Coronary artery (tissue), 2 donors: Measurements from ENCODE around the gene MFSD6.

ENCODE experiments used
- DNase-seq: peaks from one replicate; pipeline ENCODE4 v3.0.0-alpha.2; 2017; ENCODE audit warnings: low spot score
- H3K27ac ChIP-seq, 2 donors: fragments of 200-600 bp; sonication (generic); one replicate each; pipeline ENCODE4 v1.5.1; 2016 to 2019
- H3K4me3 ChIP-seq: fragments of 200-600 bp; sonication (generic); 2 replicates; pipeline ENCODE4 v1.5.1; 2016; ENCODE audit warnings: mild to moderate bottlenecking, moderate library complexity
- TF ChIP-seq, protein P1 (sequence below): fragments of 200-600 bp; sonication (generic); IDR thresholded peaks from one replicate; pipeline ENCODE4 v1.5.1; 2019; ENCODE audit warnings: antibody characterized with exemption

The MFSD6 gene

DNA sequence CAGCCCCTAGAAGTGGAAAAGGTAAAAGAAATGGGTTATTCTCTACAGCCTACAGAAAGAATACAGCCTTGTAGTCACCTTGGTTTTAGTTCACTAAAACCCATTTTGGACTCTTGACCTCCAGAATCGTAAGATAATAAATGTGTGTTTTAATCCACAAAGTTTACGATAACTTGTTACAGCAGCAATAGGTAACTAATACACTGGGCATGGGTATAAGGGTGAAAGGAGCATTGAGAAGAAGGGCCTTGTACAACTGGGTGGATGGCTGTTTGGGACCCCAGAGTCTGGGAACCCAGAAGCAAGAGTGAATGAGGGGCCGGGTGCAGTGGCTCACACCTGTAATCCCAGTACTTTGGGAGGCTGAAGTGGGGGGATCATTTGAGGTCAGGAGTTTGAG, 2.2 kb upstream of the MFSD6 start:
- Histone ChIP-seq H3K4me3 (no peak overlapping the region), H3K27ac (no peak overlapping the region)
- DNase-seq = no peak
- TF ChIP-seq, protein P1, sequence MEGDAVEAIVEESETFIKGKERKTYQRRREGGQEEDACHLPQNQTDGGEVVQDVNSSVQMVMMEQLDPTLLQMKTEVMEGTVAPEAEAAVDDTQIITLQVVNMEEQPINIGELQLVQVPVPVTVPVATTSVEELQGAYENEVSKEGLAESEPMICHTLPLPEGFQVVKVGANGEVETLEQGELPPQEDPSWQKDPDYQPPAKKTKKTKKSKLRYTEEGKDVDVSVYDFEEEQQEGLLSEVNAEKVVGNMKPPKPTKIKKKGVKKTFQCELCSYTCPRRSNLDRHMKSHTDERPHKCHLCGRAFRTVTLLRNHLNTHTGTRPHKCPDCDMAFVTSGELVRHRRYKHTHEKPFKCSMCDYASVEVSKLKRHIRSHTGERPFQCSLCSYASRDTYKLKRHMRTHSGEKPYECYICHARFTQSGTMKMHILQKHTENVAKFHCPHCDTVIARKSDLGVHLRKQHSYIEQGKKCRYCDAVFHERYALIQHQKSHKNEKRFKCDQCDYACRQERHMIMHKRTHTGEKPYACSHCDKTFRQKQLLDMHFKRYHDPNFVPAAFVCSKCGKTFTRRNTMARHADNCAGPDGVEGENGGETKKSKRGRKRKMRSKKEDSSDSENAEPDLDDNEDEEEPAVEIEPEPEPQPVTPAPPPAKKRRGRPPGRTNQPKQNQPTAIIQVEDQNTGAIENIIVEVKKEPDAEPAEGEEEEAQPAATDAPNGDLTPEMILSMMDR = no peak

DNA sequence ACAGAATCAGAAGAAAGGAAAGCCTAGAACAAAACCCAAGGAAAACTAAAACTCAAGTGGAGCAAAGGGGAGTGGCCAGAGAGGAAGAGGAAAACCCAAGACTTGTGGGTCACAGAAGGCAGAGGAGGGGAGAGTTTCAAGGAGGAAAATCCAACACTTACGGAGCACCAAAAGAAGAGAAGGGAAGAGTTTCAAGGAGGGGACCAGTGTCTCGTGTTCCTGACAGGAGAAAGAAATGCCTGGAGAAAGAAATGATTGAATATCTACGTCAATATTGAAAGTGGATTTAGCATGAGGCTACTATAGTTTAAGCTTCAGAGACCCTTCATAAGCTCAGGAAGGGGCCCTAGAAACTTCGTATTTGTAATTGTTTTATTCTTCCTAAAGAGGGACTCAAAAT, 1.4 kb upstream of the MFSD6 start:
- DNase-seq = no peak
- Histone ChIP-seq H3K27ac (no peak overlapping the region), H3K4me3 (no peak overlapping the region)

DNA sequence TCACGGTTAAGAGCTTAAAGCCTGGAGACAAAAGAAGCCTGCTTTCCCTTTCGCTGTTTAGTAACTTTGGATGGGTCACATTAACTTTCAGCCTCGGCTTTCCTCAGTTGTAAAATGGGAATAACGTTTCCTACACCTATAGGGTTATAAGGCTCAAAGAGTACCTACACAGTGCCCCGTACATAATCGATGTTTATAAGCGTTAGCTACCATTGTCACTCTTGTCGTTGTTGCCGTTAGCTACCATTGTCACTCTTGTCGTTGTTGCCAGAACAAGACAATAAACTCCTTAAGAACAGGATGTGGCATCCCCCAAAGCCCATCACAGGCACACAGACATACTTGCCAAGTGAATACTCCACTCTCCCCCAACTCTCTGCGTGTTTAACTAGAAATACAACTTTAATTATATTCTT, 901 bp upstream of the MFSD6 start:
- no peak for DNase-seq
- TF ChIP-seq, protein P1 = no peak
- Histone ChIP-seq H3K4me3 (peak overlapping the region; percentile 78), H3K27ac (peak overlapping the region in 1 of 2 donors; percentile 66)

More for the DNA sequence above, 1.4 kb upstream of the MFSD6 start:
- TF ChIP-seq, protein P1 = no peak

DNA sequence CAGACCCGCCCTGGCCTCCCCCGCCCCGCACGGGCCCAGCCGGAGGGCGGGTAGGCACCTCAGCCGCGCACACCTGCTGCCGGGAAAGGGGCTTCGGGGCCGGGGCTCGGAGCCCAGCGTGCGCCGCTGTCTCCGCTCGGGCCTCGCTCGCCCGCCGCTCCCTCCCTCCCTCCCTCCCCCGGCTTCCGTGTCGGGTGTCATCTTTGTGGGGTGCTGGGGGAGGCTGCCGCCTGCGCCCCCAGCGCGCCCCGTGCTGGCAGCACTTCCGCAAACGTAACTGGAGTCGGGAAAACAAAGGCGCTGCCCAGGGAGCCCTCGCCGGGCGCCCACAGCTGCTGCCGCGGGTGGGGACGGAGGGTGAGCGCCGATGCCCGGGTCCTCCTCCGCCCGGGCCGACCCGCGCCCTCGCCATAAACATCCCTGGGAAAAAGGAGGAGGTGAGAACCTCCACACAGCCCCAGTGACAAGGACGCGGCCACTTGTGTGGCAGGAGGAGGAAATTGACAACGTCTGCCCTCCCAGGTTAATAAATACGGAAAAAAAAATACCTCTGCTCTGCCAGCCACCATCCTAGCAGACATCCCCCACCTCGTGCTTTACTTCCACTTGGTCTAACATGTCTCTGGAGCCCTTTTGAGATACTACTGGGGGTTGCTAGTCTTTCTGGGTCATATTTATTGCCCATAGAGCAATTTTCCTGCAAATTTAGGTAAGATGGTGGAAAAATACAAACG, 550 bp downstream of the MFSD6 start:
- DNase-seq = no peak
- TF ChIP-seq, protein P1 = no peak
- Histone ChIP-seq H3K4me3 (peak overlapping the region; percentile 78), H3K27ac (peak overlapping the region; percentile 47 to 66)

DNA sequence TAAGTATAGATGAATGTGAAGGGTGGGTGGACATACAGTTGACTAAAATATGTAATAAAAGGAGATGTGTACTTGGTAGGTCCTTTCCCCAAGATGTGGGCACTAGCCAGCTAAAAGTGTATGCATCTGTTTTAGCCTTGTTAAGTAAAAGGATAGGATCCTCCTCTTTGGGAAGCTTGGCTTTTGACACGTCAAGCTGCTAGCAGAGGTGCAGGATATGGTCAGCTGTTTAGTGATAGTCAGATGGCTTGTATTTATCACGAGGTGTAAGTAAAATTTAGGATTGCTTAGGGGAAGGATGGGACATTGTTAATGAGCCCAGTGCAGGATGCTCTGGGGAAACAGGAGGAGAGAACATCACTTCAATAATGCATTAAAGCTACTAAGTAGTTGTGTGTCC, 1.5 kb downstream of the MFSD6 start:
- no peak overlapping the region for H3K27ac ChIP-seq
- TF ChIP-seq, protein P1 = no peak

GRCh38 chr2:190410166-190410565, 2.0 kb downstream of the MFSD6 start:
- DNase-seq = no peak
- Histone ChIP-seq H3K4me3 (no peak overlapping the region), H3K27ac (no peak overlapping the region)
- TF ChIP-seq, protein P1 = no peak

More for the DNA sequence above, 1.5 kb downstream of the MFSD6 start:
- DNase-seq = no peak
- H3K4me3 ChIP-seq = peak overlapping the region; percentile 78

- DNase-seq = no peak
- no peak overlapping the region for H3K27ac ChIP-seq
- no peak overlapping the region for H3K4me3 ChIP-seq
- TF ChIP-seq, protein P1 = no peak
Observed at GRCh38 chr2:190412966-190413365, 4.8 kb downstream of the MFSD6 start.
